ENCODE results near the gene UEVLD.

- TF ChIP-seq SUZ12 (IDR thresholded peaks at IDR 0.05; ENCODE audit: extremely low read depth, insufficient read depth, insufficient read length) (no peak), ZNF274 (IDR thresholded peaks at IDR 0.05; ENCODE audit: low read depth, low read length) (no peak), YY1 (IDR thresholded peaks at IDR 0.05; ENCODE audit: insufficient read depth, insufficient read length) (no peak)
Measured at GRCh38 chr11:18624161-18624560, 35.6 kb upstream of the UEVLD start.

Measured in NT2/D1 (cell line).